ENCODE data around the gene C1QB.

C1QB gene

GRCh38 chr1:22652881-22653316 is at the start of gene C1QB:
Gene C1QB (plus strand): TSS chr1:22653236. CDS start chr1:22659463, 6,227 bp downstream.
- H3K27me3 ChIP-seq (ENCODE audit: insufficient read depth, low read length), result peaks cover 16% of the 10 kb centered on the region

GRCh38 chr1:22606161-22606560 is 46.9 kb upstream of the C1QB start:
- no peak overlapping the region for H3K4me3 ChIP-seq (ENCODE audit: low read length)
- peaks cover 66% of the 10 kb centered on the region for H3K27me3 ChIP-seq (ENCODE audit: insufficient read depth, low read length)
- no peaks in the 10 kb centered on the region for H3K36me3 ChIP-seq (ENCODE audit: insufficient read depth, low read length)
- no peaks in the 10 kb centered on the region for H3K4me1 ChIP-seq (ENCODE audit: insufficient read depth, low read length)
- H3K9me3 ChIP-seq (ENCODE audit: low read length), result no peaks in the 10 kb centered on the region
- H2AFZ ChIP-seq (ENCODE audit: low read depth, low read length), result no peak overlapping the region

More at GRCh38 chr1:22652881-22653316, at the start of gene C1QB:
- no peaks in the 10 kb centered on the region for H3K36me3 ChIP-seq (ENCODE audit: insufficient read depth, low read length)
- H3K4me1 ChIP-seq (ENCODE audit: insufficient read depth, low read length), result peaks cover 4% of the 10 kb centered on the region
- H3K9me3 ChIP-seq (ENCODE audit: low read length), result no peaks in the 10 kb centered on the region
- H2AFZ ChIP-seq (ENCODE audit: low read depth, low read length), result no peak within 1 kb of the TSS
- H3K4me3 ChIP-seq (ENCODE audit: low read length), result no peak within 1 kb of the TSS

- H3K9me3 ChIP-seq (ENCODE audit: low read length), result no peaks in the 10 kb centered on the region
- H3K27me3 ChIP-seq (ENCODE audit: insufficient read depth, low read length), result peaks cover 67% of the 10 kb centered on the region
- H3K36me3 ChIP-seq (ENCODE audit: insufficient read depth, low read length), result no peaks in the 10 kb centered on the region
- no peaks in the 10 kb centered on the region for H3K4me1 ChIP-seq (ENCODE audit: insufficient read depth, low read length)
- no peak overlapping the region for H3K4me3 ChIP-seq (ENCODE audit: low read length)
- no peak overlapping the region for H2AFZ ChIP-seq (ENCODE audit: low read depth, low read length)
These were observed 45.9 kb upstream of the C1QB start for GRCh38 chr1:22607154-22607553.

- no peaks in the 10 kb centered on the region for H3K9me3 ChIP-seq (ENCODE audit: low read length)
- H3K27me3 ChIP-seq (ENCODE audit: insufficient read depth, low read length), result peaks cover 56% of the 10 kb centered on the region
- no peaks in the 10 kb centered on the region for H3K36me3 ChIP-seq (ENCODE audit: insufficient read depth, low read length)
- H3K4me1 ChIP-seq (ENCODE audit: insufficient read depth, low read length), result no peaks in the 10 kb centered on the region
- H3K4me3 ChIP-seq (ENCODE audit: low read length), result no peak overlapping the region
- H2AFZ ChIP-seq (ENCODE audit: low read depth, low read length), result no peak overlapping the region
These were observed 44.7 kb upstream of the C1QB start for GRCh38 chr1:22608361-22608760.

- peaks cover 50% of the 10 kb centered on the region for H3K27me3 ChIP-seq (ENCODE audit: insufficient read depth, low read length)
- H2AFZ ChIP-seq (ENCODE audit: low read depth, low read length), result no peak overlapping the region
- H3K9me3 ChIP-seq (ENCODE audit: low read length), result no peaks in the 10 kb centered on the region
- H3K36me3 ChIP-seq (ENCODE audit: insufficient read depth, low read length), result no peaks in the 10 kb centered on the region
- H3K4me3 ChIP-seq (ENCODE audit: low read length), result no peak overlapping the region
- no peaks in the 10 kb centered on the region for H3K4me1 ChIP-seq (ENCODE audit: insufficient read depth, low read length)
These were observed 43.7 kb upstream of the C1QB start for GRCh38 chr1:22609291-22609690.

- Histone ChIP-seq H3K27me3 (ENCODE audit: insufficient read depth, low read length) (peaks cover 41% of the 10 kb centered on the region), H3K36me3 (ENCODE audit: insufficient read depth, low read length) (no peaks in the 10 kb centered on the region), H2AFZ (ENCODE audit: low read depth, low read length) (no peak overlapping the region), H3K4me1 (ENCODE audit: insufficient read depth, low read length) (no peaks in the 10 kb centered on the region), H3K9me3 (ENCODE audit: low read length) (no peaks in the 10 kb centered on the region), H3K4me3 (ENCODE audit: low read length) (no peak overlapping the region)
These were observed 41.5 kb upstream of the C1QB start for GRCh38 chr1:22611530-22611947.

GRCh38 chr1:22612671-22613571 is 40.1 kb upstream of the C1QB start:
- H3K9me3 ChIP-seq (ENCODE audit: low read length), result no peaks in the 10 kb centered on the region
- H3K4me3 ChIP-seq (ENCODE audit: low read length), result no peak overlapping the region
- no peaks in the 10 kb centered on the region for H3K36me3 ChIP-seq (ENCODE audit: insufficient read depth, low read length)
- no peaks in the 10 kb centered on the region for H3K4me1 ChIP-seq (ENCODE audit: insufficient read depth, low read length)
- H2AFZ ChIP-seq (ENCODE audit: low read depth, low read length), result no peak overlapping the region
- peaks cover 44% of the 10 kb centered on the region for H3K27me3 ChIP-seq (ENCODE audit: insufficient read depth, low read length)

GRCh38 chr1:22613572-22613918 is 39.5 kb upstream of the C1QB start:
- H3K9me3 ChIP-seq (ENCODE audit: low read length), result no peaks in the 10 kb centered on the region
- no peaks in the 10 kb centered on the region for H3K36me3 ChIP-seq (ENCODE audit: insufficient read depth, low read length)
- H2AFZ ChIP-seq (ENCODE audit: low read depth, low read length), result no peak overlapping the region
- peaks cover 43% of the 10 kb centered on the region for H3K27me3 ChIP-seq (ENCODE audit: insufficient read depth, low read length)
- no peak overlapping the region for H3K4me3 ChIP-seq (ENCODE audit: low read length)
- H3K4me1 ChIP-seq (ENCODE audit: insufficient read depth, low read length), result no peaks in the 10 kb centered on the region

- Histone ChIP-seq H2AFZ (ENCODE audit: low read depth, low read length) (no peak overlapping the region), H3K36me3 (ENCODE audit: insufficient read depth, low read length) (no peaks in the 10 kb centered on the region), H3K4me3 (ENCODE audit: low read length) (no peak overlapping the region), H3K9me3 (ENCODE audit: low read length) (no peaks in the 10 kb centered on the region), H3K27me3 (ENCODE audit: insufficient read depth, low read length) (peaks cover 42% of the 10 kb centered on the region), H3K4me1 (ENCODE audit: insufficient read depth, low read length) (no peaks in the 10 kb centered on the region)
These were observed 39.1 kb upstream of the C1QB start for GRCh38 chr1:22613951-22614350.

GRCh38 chr1:22615886-22616285 is 37.1 kb upstream of the C1QB start:
- Histone ChIP-seq H3K4me1 (ENCODE audit: insufficient read depth, low read length) (no peaks in the 10 kb centered on the region), H3K36me3 (ENCODE audit: insufficient read depth, low read length) (no peaks in the 10 kb centered on the region), H3K27me3 (ENCODE audit: insufficient read depth, low read length) (peaks cover 32% of the 10 kb centered on the region), H2AFZ (ENCODE audit: low read depth, low read length) (no peak overlapping the region), H3K9me3 (ENCODE audit: low read length) (no peaks in the 10 kb centered on the region), H3K4me3 (ENCODE audit: low read length) (no peak overlapping the region)

- Histone ChIP-seq H3K36me3 (ENCODE audit: insufficient read depth, low read length) (no peaks in the 10 kb centered on the region), H3K4me3 (ENCODE audit: low read length) (no peak overlapping the region), H3K27me3 (ENCODE audit: insufficient read depth, low read length) (peaks cover 32% of the 10 kb centered on the region), H3K4me1 (ENCODE audit: insufficient read depth, low read length) (no peaks in the 10 kb centered on the region), H3K9me3 (ENCODE audit: low read length) (no peaks in the 10 kb centered on the region), H2AFZ (ENCODE audit: low read depth, low read length) (no peak overlapping the region)
These were observed 36.5 kb upstream of the C1QB start for GRCh38 chr1:22616571-22616970.

- Histone ChIP-seq H3K9me3 (ENCODE audit: low read length) (no peaks in the 10 kb centered on the region), H3K36me3 (ENCODE audit: insufficient read depth, low read length) (no peaks in the 10 kb centered on the region), H2AFZ (ENCODE audit: low read depth, low read length) (no peak overlapping the region), H3K27me3 (ENCODE audit: insufficient read depth, low read length) (peaks cover 33% of the 10 kb centered on the region), H3K4me1 (ENCODE audit: insufficient read depth, low read length) (no peaks in the 10 kb centered on the region), H3K4me3 (ENCODE audit: low read length) (no peak overlapping the region)
These were observed 35.0 kb upstream of the C1QB start for GRCh38 chr1:22618056-22618455.

- no peaks in the 10 kb centered on the region for H3K4me1 ChIP-seq (ENCODE audit: insufficient read depth, low read length)
- peaks cover 30% of the 10 kb centered on the region for H3K27me3 ChIP-seq (ENCODE audit: insufficient read depth, low read length)
- H3K36me3 ChIP-seq (ENCODE audit: insufficient read depth, low read length), result no peaks in the 10 kb centered on the region
- no peak overlapping the region for H2AFZ ChIP-seq (ENCODE audit: low read depth, low read length)
- H3K9me3 ChIP-seq (ENCODE audit: low read length), result no peaks in the 10 kb centered on the region
- H3K4me3 ChIP-seq (ENCODE audit: low read length), result no peak overlapping the region
These were observed 33.8 kb upstream of the C1QB start for GRCh38 chr1:22619252-22619651.

GRCh38 chr1:22619798-22620197 is 33.2 kb upstream of the C1QB start:
- H3K4me3 ChIP-seq (ENCODE audit: low read length), result no peak overlapping the region
- H3K4me1 ChIP-seq (ENCODE audit: insufficient read depth, low read length), result no peaks in the 10 kb centered on the region
- H3K27me3 ChIP-seq (ENCODE audit: insufficient read depth, low read length), result peaks cover 30% of the 10 kb centered on the region

More at GRCh38 chr1:22619798-22620197, 33.2 kb upstream of the C1QB start:
- Histone ChIP-seq H2AFZ (ENCODE audit: low read depth, low read length) (no peak overlapping the region), H3K9me3 (ENCODE audit: low read length) (no peaks in the 10 kb centered on the region), H3K36me3 (ENCODE audit: insufficient read depth, low read length) (no peaks in the 10 kb centered on the region)
